Astrocyte (in vitro differentiated cells and primary cell): ENCODE results near the gene TAF1C. TPM values are rescaled to one million over a fixed set of nuclear protein-coding genes. Genes with fewer than 3 reads are reported as not detected.
A peak's percentile ranks its signal among the peaks of the same experiment; 100 is the strongest.

Experiments
- DNase-seq: peaks from one replicate; pipeline ENCODE4 v3.0.0-alpha.2; 2010; ENCODE audit warnings: low read depth
- FAIRE-seq: peaks from 2 replicates; lab custom pipeline; 2011; peaks lifted over from hg19 to GRCh38; lab: Jason Lieb, UNC
- H2AFZ ChIP-seq: 2 replicates; pipeline ENCODE4 v1.6.0; 2012; ENCODE audit warnings: low read depth, low read length, inconsistent platforms
- H3K27ac ChIP-seq: 2 replicates; pipeline ENCODE4 v1.5.1; 2011; ENCODE audit warnings: low read depth, low read length, inconsistent platforms
- H3K27me3 ChIP-seq: 2 replicates; pipeline ENCODE4 v1.6.0; 2011; ENCODE audit warnings: low read length, inconsistent platforms; ENCODE audit not compliant: insufficient read depth
- H3K36me3 ChIP-seq: 2 replicates; pipeline ENCODE4 v1.5.1; 2011; ENCODE audit warnings: low read length, inconsistent platforms; ENCODE audit not compliant: insufficient read depth
- H3K4me1 ChIP-seq: 2 replicates; pipeline ENCODE4 v1.5.1; 2011; ENCODE audit warnings: low read length, inconsistent platforms; ENCODE audit not compliant: insufficient read depth
- H3K4me2 ChIP-seq: 2 replicates; pipeline ENCODE4 v1.6.0; 2012; ENCODE audit warnings: low read length, inconsistent platforms
- H3K4me3 ChIP-seq: 2 replicates; pipeline ENCODE4 v1.5.1; 2011; ENCODE audit warnings: low read depth, mild to moderate bottlenecking, low read length, inconsistent platforms; ENCODE audit not compliant: insufficient read depth
- H3K79me2 ChIP-seq: 2 replicates; pipeline ENCODE4 v1.6.0; 2012; ENCODE audit warnings: mild to moderate bottlenecking, low read length, inconsistent platforms; ENCODE audit not compliant: insufficient read depth
- H3K9ac ChIP-seq: 2 replicates; pipeline ENCODE4 v1.6.0; 2012; ENCODE audit warnings: mild to moderate bottlenecking, low read length, inconsistent platforms
- H3K9me3 ChIP-seq: 2 replicates; pipeline ENCODE4 v1.5.1; 2012; ENCODE audit warnings: low read depth, mild to moderate bottlenecking, low read length, inconsistent platforms; ENCODE audit not compliant: insufficient read depth
- H4K20me1 ChIP-seq: 2 replicates; pipeline ENCODE4 v1.6.0; 2012; ENCODE audit warnings: low read length, inconsistent platforms; ENCODE audit not compliant: insufficient read depth
- H3K27ac Mint-ChIP-seq: one replicate; pipeline ENCODE4 v1.8.0; 2021; ENCODE audit warnings: mild to moderate bottlenecking, mixed read lengths; ENCODE audit not compliant: unreplicated experiment
- H3K27me3 Mint-ChIP-seq: one replicate; pipeline ENCODE4 v1.8.0; 2021; ENCODE audit warnings: low read depth, mixed read lengths; ENCODE audit not compliant: unreplicated experiment
- H3K36me3 Mint-ChIP-seq: one replicate; pipeline ENCODE4 v1.8.0; 2021; ENCODE audit warnings: low read depth, mixed read lengths; ENCODE audit not compliant: unreplicated experiment
- H3K4me1 Mint-ChIP-seq: one replicate; pipeline ENCODE4 v1.8.0; 2021; ENCODE audit warnings: low read depth, mixed read lengths; ENCODE audit not compliant: unreplicated experiment
- H3K4me3 Mint-ChIP-seq: one replicate; pipeline ENCODE4 v1.8.0; 2021; ENCODE audit warnings: mild to moderate bottlenecking, moderate library complexity, mixed read lengths; ENCODE audit not compliant: unreplicated experiment
- H3K9me3 Mint-ChIP-seq: one replicate; pipeline ENCODE4 v1.8.0; 2021; ENCODE audit warnings: mild to moderate bottlenecking, mixed read lengths; ENCODE audit not compliant: unreplicated experiment
- EZH2 ChIP-seq: IDR thresholded peaks from 2 replicates; pipeline ENCODE4 v1.6.1; 2012; ENCODE audit warnings: mild to moderate bottlenecking, low read length, inconsistent platforms; ENCODE audit not compliant: insufficient read depth
- total RNA-seq: library from RNA; stranded (reverse); gene quantifications from 2 replicates; pipeline ENCODE4 v1.2.1, GENCODE V29; 2021
- TF ChIP-seq, protein P1 (sequence below): IDR thresholded peaks from 2 replicates; pipeline ENCODE4 v1.5.1; 2011; ENCODE audit warnings: low read depth, mild to moderate bottlenecking, inconsistent platforms, low read length, moderate library complexity; ENCODE audit not compliant: insufficient read depth

The TAF1C gene
- total RNA-seq, 1 donor from 2014 or later: 34.1 TPM

DNA sequence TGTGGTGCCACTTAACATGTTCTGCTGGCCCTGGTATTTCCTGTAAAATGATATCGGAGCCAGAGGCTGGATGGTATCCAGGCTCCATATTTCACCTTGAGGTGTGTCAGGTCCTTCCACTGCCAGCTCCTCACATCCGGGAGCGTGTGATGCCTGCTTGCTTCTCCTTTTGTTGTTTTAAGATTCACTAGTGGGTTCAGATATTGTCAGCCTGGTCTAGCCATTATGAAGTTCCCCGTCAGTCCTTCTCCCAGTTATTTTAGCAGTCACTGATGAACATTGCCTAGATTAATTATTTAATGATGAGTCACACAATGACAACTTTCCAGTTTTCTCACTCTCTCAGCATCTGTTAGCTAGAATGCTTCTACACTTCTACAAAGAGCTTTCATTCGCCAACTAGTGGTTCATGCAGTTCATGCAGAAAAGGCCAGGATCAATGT is 30.5 kb downstream of the TAF1C start:
- FAIRE-seq (no peak), DNase-seq (peak; percentile 40)
- H3K27me3 ChIP-seq: peaks cover 15% of the 10 kb centered on the region
- Mint-ChIP-seq H3K36me3 (peaks cover 3% of the 10 kb centered on the region), H3K4me3 (no peak overlapping the region), H3K4me1 (no peaks in the 10 kb centered on the region), H3K27ac (no peak overlapping the region), H3K9me3 (no peaks in the 10 kb centered on the region), H3K27me3 (peaks cover 8% of the 10 kb centered on the region)
- no peak overlapping the region for H3K4me3 ChIP-seq
- no peak overlapping the region for H3K27ac ChIP-seq
- no peaks in the 10 kb centered on the region for H3K79me2 ChIP-seq
- no peaks in the 10 kb centered on the region for H3K9me3 ChIP-seq
- no peak overlapping the region for H3K9ac ChIP-seq
- H3K36me3 ChIP-seq: no peaks in the 10 kb centered on the region
- H3K4me2 ChIP-seq: no peak overlapping the region
- H2AFZ ChIP-seq: no peak overlapping the region
- TF ChIP-seq EZH2: no peak
- TF ChIP-seq, protein P1, sequence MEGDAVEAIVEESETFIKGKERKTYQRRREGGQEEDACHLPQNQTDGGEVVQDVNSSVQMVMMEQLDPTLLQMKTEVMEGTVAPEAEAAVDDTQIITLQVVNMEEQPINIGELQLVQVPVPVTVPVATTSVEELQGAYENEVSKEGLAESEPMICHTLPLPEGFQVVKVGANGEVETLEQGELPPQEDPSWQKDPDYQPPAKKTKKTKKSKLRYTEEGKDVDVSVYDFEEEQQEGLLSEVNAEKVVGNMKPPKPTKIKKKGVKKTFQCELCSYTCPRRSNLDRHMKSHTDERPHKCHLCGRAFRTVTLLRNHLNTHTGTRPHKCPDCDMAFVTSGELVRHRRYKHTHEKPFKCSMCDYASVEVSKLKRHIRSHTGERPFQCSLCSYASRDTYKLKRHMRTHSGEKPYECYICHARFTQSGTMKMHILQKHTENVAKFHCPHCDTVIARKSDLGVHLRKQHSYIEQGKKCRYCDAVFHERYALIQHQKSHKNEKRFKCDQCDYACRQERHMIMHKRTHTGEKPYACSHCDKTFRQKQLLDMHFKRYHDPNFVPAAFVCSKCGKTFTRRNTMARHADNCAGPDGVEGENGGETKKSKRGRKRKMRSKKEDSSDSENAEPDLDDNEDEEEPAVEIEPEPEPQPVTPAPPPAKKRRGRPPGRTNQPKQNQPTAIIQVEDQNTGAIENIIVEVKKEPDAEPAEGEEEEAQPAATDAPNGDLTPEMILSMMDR: no peak
- H3K4me1 ChIP-seq: no peaks in the 10 kb centered on the region
- H4K20me1 ChIP-seq: no peaks in the 10 kb centered on the region

DNA sequence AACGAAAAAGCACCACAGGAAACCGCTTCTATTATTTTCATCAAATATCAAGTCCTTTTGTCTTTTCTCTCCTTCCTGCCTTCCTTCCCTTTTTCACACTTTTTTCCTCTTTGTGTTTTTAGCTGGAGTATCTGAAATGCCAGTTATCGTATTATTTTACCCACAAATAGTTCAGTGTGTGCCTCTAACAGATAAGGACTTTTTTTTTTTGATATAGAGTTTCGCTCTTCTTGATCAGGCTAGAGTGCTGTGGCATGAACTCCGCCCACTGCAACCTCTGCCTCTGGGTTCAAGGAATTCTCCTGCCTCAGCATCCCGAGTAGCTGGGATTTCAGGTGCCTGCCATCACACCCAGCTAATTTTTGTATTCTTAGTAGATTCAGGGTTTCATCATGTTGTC is 31.1 kb downstream of the TAF1C start:
- no peaks in the 10 kb centered on the region for H3K9me3 ChIP-seq

DNA sequence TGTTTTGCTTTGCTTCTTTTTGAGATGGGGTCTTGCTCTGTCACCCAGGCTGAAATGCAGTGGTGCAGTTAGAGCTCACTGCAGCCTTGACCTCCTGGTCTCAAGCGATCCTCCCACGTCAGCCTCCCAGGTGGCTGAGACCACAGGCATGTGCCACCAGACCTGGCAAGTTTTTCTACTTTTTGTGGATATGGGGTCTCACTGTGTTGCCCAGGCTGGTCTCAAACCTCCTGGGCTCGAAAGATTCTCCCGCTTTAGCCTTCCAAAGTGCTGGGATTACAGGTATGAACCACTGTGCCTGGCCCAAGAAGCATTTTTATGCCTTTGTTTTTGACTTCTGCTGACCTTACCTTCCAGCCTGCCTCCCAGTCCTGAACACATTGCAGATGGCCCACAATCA is 31.6 kb downstream of the TAF1C start:
- DNase-seq: no peak
- peaks cover 3% of the 10 kb centered on the region for H3K36me3 Mint-ChIP-seq
- H4K20me1 ChIP-seq: no peaks in the 10 kb centered on the region
- no peak overlapping the region for H3K4me3 ChIP-seq
- no peaks in the 10 kb centered on the region for H3K4me1 Mint-ChIP-seq
- no peaks in the 10 kb centered on the region for H3K79me2 ChIP-seq
- no peak for TF ChIP-seq EZH2
- TF ChIP-seq, protein P1: no peak
- FAIRE-seq: no peak
- no peak overlapping the region for H3K9ac ChIP-seq
- H3K9me3 Mint-ChIP-seq: no peaks in the 10 kb centered on the region
- H3K27me3 ChIP-seq: peaks cover 14% of the 10 kb centered on the region
- no peak overlapping the region for H2AFZ ChIP-seq
- H3K27me3 Mint-ChIP-seq: peaks cover 11% of the 10 kb centered on the region
- no peak overlapping the region for H3K27ac Mint-ChIP-seq
- H3K36me3 ChIP-seq: no peaks in the 10 kb centered on the region
- no peak overlapping the region for H3K4me3 Mint-ChIP-seq
- no peak overlapping the region for H3K4me2 ChIP-seq
- H3K9me3 ChIP-seq: no peaks in the 10 kb centered on the region
- H3K27ac ChIP-seq: no peak overlapping the region
- H3K4me1 ChIP-seq: no peaks in the 10 kb centered on the region

More for the DNA sequence above, 31.1 kb downstream of the TAF1C start:
- H2AFZ ChIP-seq: no peak overlapping the region
- H3K4me3 ChIP-seq: no peak overlapping the region
- no peaks in the 10 kb centered on the region for H3K36me3 ChIP-seq
- TF ChIP-seq, protein P1: no peak
- no peak for TF ChIP-seq EZH2
- no peak overlapping the region for H3K9ac ChIP-seq
- DNase-seq (no peak), FAIRE-seq (no peak)
- H3K4me2 ChIP-seq: no peak overlapping the region
- Mint-ChIP-seq H3K9me3 (no peaks in the 10 kb centered on the region), H3K4me3 (no peak overlapping the region), H3K27ac (no peak overlapping the region), H3K4me1 (no peaks in the 10 kb centered on the region), H3K27me3 (peaks cover 11% of the 10 kb centered on the region), H3K36me3 (peaks cover 3% of the 10 kb centered on the region)
- H3K79me2 ChIP-seq: no peaks in the 10 kb centered on the region
- no peaks in the 10 kb centered on the region for H3K4me1 ChIP-seq
- H4K20me1 ChIP-seq: no peaks in the 10 kb centered on the region
- no peak overlapping the region for H3K27ac ChIP-seq
- H3K27me3 ChIP-seq: peaks cover 14% of the 10 kb centered on the region
